OCI-LY7 (cell line): Measurements from ENCODE around the gene ZFR2.

ENCODE experiments used
- CTCF ChIP-seq: fragments of 200-600 bp; sonication (generic); conservative IDR thresholded peaks from 2 replicates; pipeline ENCODE4 v1.5.1; 2014; ENCODE audit warnings: mild to moderate bottlenecking, antibody characterized with exemption, low read length, moderate library complexity, mixed read lengths
- EZH2phosphoT487 ChIP-seq: fragments of 200-600 bp; sonication (generic); IDR thresholded peaks from 2 replicates; pipeline ENCODE4 v1.6.1; 2018; ENCODE audit warnings: low read depth, borderline replicate concordance, mild to moderate bottlenecking, mixed run types, antibody characterized with exemption, low read length, moderate library complexity, mixed read lengths

GRCh38 chr19:3882041-3882384, 13.2 kb upstream of the ZFR2 start:
- TF ChIP-seq CTCF (no peak), EZH2phosphoT487 (no peak)
